ENCODE results near the gene CSNK2A2.

CSNK2A2 gene

DNA sequence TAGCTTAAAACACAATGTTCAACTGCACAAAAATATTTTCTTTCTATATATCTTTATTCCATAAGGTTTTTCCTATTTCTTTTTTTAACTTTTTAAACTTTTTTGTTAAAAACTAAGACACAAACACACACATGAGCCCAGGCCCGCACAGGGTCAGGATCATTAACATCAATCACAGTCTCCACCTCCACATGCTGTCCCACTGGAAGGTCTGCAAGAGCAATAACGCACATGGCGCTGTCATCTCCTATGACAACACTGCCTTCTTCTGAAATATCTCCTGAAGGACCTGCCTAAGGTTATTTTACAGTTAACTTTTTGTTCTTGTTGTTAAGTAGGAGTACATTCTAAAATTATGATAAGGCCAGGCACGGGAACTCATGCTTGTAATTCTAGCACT is 72.9 kb downstream of the CSNK2A2 start:
- no peak overlapping the region for H3K4me2 ChIP-seq (ENCODE audit: low read length)
- H4K5ac ChIP-seq (ENCODE audit: low read length), result no peak overlapping the region
- H3K36me3 ChIP-seq (ENCODE audit: control insufficient read depth, insufficient read depth, low read length), result no peaks in the 10 kb centered on the region
- H2BK15ac ChIP-seq (replicated peaks; ENCODE audit: low read depth), result no peak overlapping the region
- no peaks in the 10 kb centered on the region for H3K27me3 ChIP-seq (ENCODE audit: insufficient read depth, low read length, poor library complexity)
- no peak overlapping the region for H3K9ac ChIP-seq (ENCODE audit: low read length)
- H3K4me3 ChIP-seq (ENCODE audit: low read length), result no peak overlapping the region
- H3K27ac ChIP-seq (ENCODE audit: low read depth, low read length), result no peak overlapping the region
- no peak overlapping the region for H2BK120ac ChIP-seq (ENCODE audit: low read depth, low read length)
- no peak for DNase-seq
- H3K18ac ChIP-seq (ENCODE audit: low read length), result no peak overlapping the region
- no peak overlapping the region for H2BK5ac ChIP-seq (ENCODE audit: low read length)
- H2AK5ac ChIP-seq (ENCODE audit: low read length), result no peak overlapping the region
- peaks cover 64% of the 10 kb centered on the region for H3K79me2 ChIP-seq (ENCODE audit: control insufficient read depth, insufficient read depth, low read length)
- H3K4me1 ChIP-seq (ENCODE audit: control insufficient read depth, low read depth, low read length), result peaks cover 10% of the 10 kb centered on the region
- no peak overlapping the region for H4K8ac ChIP-seq (ENCODE audit: low read depth, low read length)
- WGBS (ENCODE audit: extremely low coverage, insufficient coverage, low lambda C conversion rate), result no CpG with 5 or more reads among the region's 4 CpGs
- H3K4ac ChIP-seq (ENCODE audit: low read depth, low read length), result no peak overlapping the region
- H3K79me1 ChIP-seq (ENCODE audit: low read length), result peaks cover 20% of the 10 kb centered on the region
- no peak overlapping the region for H3K56ac ChIP-seq (ENCODE audit: low read length)
- H3K23ac ChIP-seq (ENCODE audit: low read length), result no peak overlapping the region

GRCh38 chr16:58124601-58124915 is 73.3 kb downstream of the CSNK2A2 start:
- H3K23ac ChIP-seq (ENCODE audit: low read length), result no peak overlapping the region
- H2BK120ac ChIP-seq (ENCODE audit: low read depth, low read length), result no peak overlapping the region
- no peak for DNase-seq
- H3K4me3 ChIP-seq (ENCODE audit: low read length), result no peak overlapping the region
- no peak overlapping the region for H3K18ac ChIP-seq (ENCODE audit: low read length)
- H2BK5ac ChIP-seq (ENCODE audit: low read length), result no peak overlapping the region
- no peak overlapping the region for H4K5ac ChIP-seq (ENCODE audit: low read length)
- H2AK5ac ChIP-seq (ENCODE audit: low read length), result no peak overlapping the region
- no peak overlapping the region for H3K56ac ChIP-seq (ENCODE audit: low read length)
- H3K79me1 ChIP-seq (ENCODE audit: low read length), result peaks cover 20% of the 10 kb centered on the region
- no peak overlapping the region for H3K4me2 ChIP-seq (ENCODE audit: low read length)
- no peak overlapping the region for H2BK15ac ChIP-seq (replicated peaks; ENCODE audit: low read depth)
- peaks cover 10% of the 10 kb centered on the region for H3K4me1 ChIP-seq (ENCODE audit: control insufficient read depth, low read depth, low read length)
- no peak overlapping the region for H3K27ac ChIP-seq (ENCODE audit: low read depth, low read length)
- no peak overlapping the region for H4K8ac ChIP-seq (ENCODE audit: low read depth, low read length)
- no peak overlapping the region for H3K9ac ChIP-seq (ENCODE audit: low read length)
- H3K27me3 ChIP-seq (ENCODE audit: insufficient read depth, low read length, poor library complexity), result no peaks in the 10 kb centered on the region
- H3K79me2 ChIP-seq (ENCODE audit: control insufficient read depth, insufficient read depth, low read length), result peaks cover 67% of the 10 kb centered on the region
- H3K36me3 ChIP-seq (ENCODE audit: control insufficient read depth, insufficient read depth, low read length), result no peaks in the 10 kb centered on the region
- no peak overlapping the region for H3K4ac ChIP-seq (ENCODE audit: low read depth, low read length)
- no CpG with 5 or more reads among the region's 1 CpG for WGBS (ENCODE audit: extremely low coverage, insufficient coverage, low lambda C conversion rate)

- Histone ChIP-seq H2BK15ac (replicated peaks; ENCODE audit: low read depth) (no peak overlapping the region), H3K9ac (ENCODE audit: low read length) (no peak overlapping the region), H3K27ac (ENCODE audit: low read depth, low read length) (no peak overlapping the region), H3K23ac (ENCODE audit: low read length) (no peak overlapping the region), H3K4ac (ENCODE audit: low read depth, low read length) (no peak overlapping the region), H4K5ac (ENCODE audit: low read length) (no peak overlapping the region), H3K27me3 (ENCODE audit: insufficient read depth, low read length, poor library complexity) (no peaks in the 10 kb centered on the region), H2BK5ac (ENCODE audit: low read length) (no peak overlapping the region), H2AK5ac (ENCODE audit: low read length) (no peak overlapping the region), H4K8ac (ENCODE audit: low read depth, low read length) (no peak overlapping the region), H3K36me3 (ENCODE audit: control insufficient read depth, insufficient read depth, low read length) (no peaks in the 10 kb centered on the region), H2BK120ac (ENCODE audit: low read depth, low read length) (no peak overlapping the region), H3K56ac (ENCODE audit: low read length) (no peak overlapping the region), H3K4me1 (ENCODE audit: control insufficient read depth, low read depth, low read length) (peaks cover 10% of the 10 kb centered on the region), H3K79me2 (ENCODE audit: control insufficient read depth, insufficient read depth, low read length) (peaks cover 72% of the 10 kb centered on the region), H3K4me3 (ENCODE audit: low read length) (no peak overlapping the region), H3K18ac (ENCODE audit: low read length) (no peak overlapping the region), H3K79me1 (ENCODE audit: low read length) (peaks cover 25% of the 10 kb centered on the region), H3K4me2 (ENCODE audit: low read length) (no peak overlapping the region)
- DNase-seq, result no peak
- WGBS (ENCODE audit: extremely low coverage, insufficient coverage, low lambda C conversion rate), result no CpG with 5 or more reads among the region's 8 CpGs
Measured at GRCh38 chr16:58123896-58124600, 73.9 kb downstream of the CSNK2A2 start.

DNA sequence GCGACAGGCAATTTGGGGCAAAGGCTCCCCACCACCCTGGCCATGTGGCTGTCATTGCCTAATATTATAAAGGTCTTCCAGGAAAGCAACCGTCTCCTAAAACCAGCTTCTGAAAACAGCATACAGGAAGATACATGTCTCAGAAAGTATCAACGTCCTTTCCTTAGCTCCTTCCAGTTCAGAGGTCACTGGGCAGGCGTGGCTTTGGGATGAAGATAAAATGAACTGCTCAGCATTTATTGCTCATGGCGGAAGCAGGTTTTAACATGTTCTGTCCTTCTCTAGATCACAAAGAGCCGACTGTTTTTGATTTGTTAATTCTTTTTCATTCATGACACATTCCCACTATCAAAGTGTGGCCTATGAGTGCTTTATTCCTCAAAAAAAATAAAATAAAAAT is 76.8 kb downstream of the CSNK2A2 start:
- no peak overlapping the region for H2BK120ac ChIP-seq (ENCODE audit: low read depth, low read length)
- peaks cover 65% of the 10 kb centered on the region for H3K79me2 ChIP-seq (ENCODE audit: control insufficient read depth, insufficient read depth, low read length)
- H3K56ac ChIP-seq (ENCODE audit: low read length), result no peak overlapping the region
- H3K18ac ChIP-seq (ENCODE audit: low read length), result no peak overlapping the region
- no CpG with 5 or more reads among the region's 6 CpGs for WGBS (ENCODE audit: extremely low coverage, insufficient coverage, low lambda C conversion rate)
- no peak overlapping the region for H2BK5ac ChIP-seq (ENCODE audit: low read length)
- H3K4me1 ChIP-seq (ENCODE audit: control insufficient read depth, low read depth, low read length), result no peaks in the 10 kb centered on the region
- H3K23ac ChIP-seq (ENCODE audit: low read length), result no peak overlapping the region
- no peak overlapping the region for H3K4ac ChIP-seq (ENCODE audit: low read depth, low read length)
- no peak overlapping the region for H3K4me3 ChIP-seq (ENCODE audit: low read length)
- no peak overlapping the region for H2AK5ac ChIP-seq (ENCODE audit: low read length)
- no peaks in the 10 kb centered on the region for H3K27me3 ChIP-seq (ENCODE audit: insufficient read depth, low read length, poor library complexity)
- DNase-seq, result no peak
- H4K5ac ChIP-seq (ENCODE audit: low read length), result no peak overlapping the region
- H2BK15ac ChIP-seq (replicated peaks; ENCODE audit: low read depth), result no peak overlapping the region
- H4K8ac ChIP-seq (ENCODE audit: low read depth, low read length), result no peak overlapping the region
- H3K36me3 ChIP-seq (ENCODE audit: control insufficient read depth, insufficient read depth, low read length), result no peaks in the 10 kb centered on the region
- H3K9ac ChIP-seq (ENCODE audit: low read length), result no peak overlapping the region
- no peak overlapping the region for H3K27ac ChIP-seq (ENCODE audit: low read depth, low read length)
- H3K4me2 ChIP-seq (ENCODE audit: low read length), result no peak overlapping the region
- H3K79me1 ChIP-seq (ENCODE audit: low read length), result peaks cover 24% of the 10 kb centered on the region

GRCh38 chr16:58120234-58120633 is 77.7 kb downstream of the CSNK2A2 start:
- Histone ChIP-seq H3K36me3 (ENCODE audit: control insufficient read depth, insufficient read depth, low read length) (peaks cover 3% of the 10 kb centered on the region), H4K5ac (ENCODE audit: low read length) (no peak overlapping the region), H3K27me3 (ENCODE audit: insufficient read depth, low read length, poor library complexity) (no peaks in the 10 kb centered on the region), H3K79me1 (ENCODE audit: low read length) (peaks cover 21% of the 10 kb centered on the region), H2BK5ac (ENCODE audit: low read length) (no peak overlapping the region), H2BK15ac (replicated peaks; ENCODE audit: low read depth) (no peak overlapping the region), H3K9ac (ENCODE audit: low read length) (no peak overlapping the region), H4K8ac (ENCODE audit: low read depth, low read length) (no peak overlapping the region), H3K4me3 (ENCODE audit: low read length) (no peak overlapping the region), H3K4me1 (ENCODE audit: control insufficient read depth, low read depth, low read length) (no peaks in the 10 kb centered on the region), H2BK120ac (ENCODE audit: low read depth, low read length) (no peak overlapping the region), H3K79me2 (ENCODE audit: control insufficient read depth, insufficient read depth, low read length) (peaks cover 56% of the 10 kb centered on the region), H2AK5ac (ENCODE audit: low read length) (no peak overlapping the region), H3K18ac (ENCODE audit: low read length) (no peak overlapping the region), H3K56ac (ENCODE audit: low read length) (no peak overlapping the region), H3K4me2 (ENCODE audit: low read length) (no peak overlapping the region), H3K4ac (ENCODE audit: low read depth, low read length) (no peak overlapping the region), H3K23ac (ENCODE audit: low read length) (no peak overlapping the region), H3K27ac (ENCODE audit: low read depth, low read length) (no peak overlapping the region)
- no peak for DNase-seq
- WGBS (ENCODE audit: extremely low coverage, insufficient coverage, low lambda C conversion rate), result 100% methylated on average over 1 of the region's 3 CpGs

DNA sequence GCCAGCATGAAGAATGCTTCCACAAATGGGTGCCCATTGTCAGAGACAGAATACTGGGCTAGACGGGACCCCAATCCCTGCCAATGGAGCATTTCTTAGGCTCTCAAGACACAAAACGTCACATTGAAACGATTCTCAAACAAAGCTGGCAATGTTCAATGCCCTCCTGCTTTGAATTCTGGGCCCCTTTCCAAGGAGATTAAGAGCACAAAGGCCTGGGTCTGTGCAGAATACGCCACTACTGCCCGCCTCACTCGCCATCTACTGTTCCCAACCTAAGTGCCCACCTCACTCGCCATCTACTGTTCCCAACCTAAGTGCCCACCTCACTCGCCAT is 78.4 kb downstream of the CSNK2A2 start:
- H4K5ac ChIP-seq (ENCODE audit: low read length), result no peak overlapping the region
- H3K79me1 ChIP-seq (ENCODE audit: low read length), result peaks cover 19% of the 10 kb centered on the region
- H2BK5ac ChIP-seq (ENCODE audit: low read length), result no peak overlapping the region
- no peak overlapping the region for H2BK15ac ChIP-seq (replicated peaks; ENCODE audit: low read depth)
- H3K56ac ChIP-seq (ENCODE audit: low read length), result no peak overlapping the region
- H3K4ac ChIP-seq (ENCODE audit: low read depth, low read length), result no peak overlapping the region
- H3K27ac ChIP-seq (ENCODE audit: low read depth, low read length), result no peak overlapping the region
- no peak overlapping the region for H3K4me3 ChIP-seq (ENCODE audit: low read length)
- no peak overlapping the region for H2BK120ac ChIP-seq (ENCODE audit: low read depth, low read length)
- peaks cover 6% of the 10 kb centered on the region for H3K36me3 ChIP-seq (ENCODE audit: control insufficient read depth, insufficient read depth, low read length)
- DNase-seq, result no peak
- H3K18ac ChIP-seq (ENCODE audit: low read length), result no peak overlapping the region
- no peak overlapping the region for H3K9ac ChIP-seq (ENCODE audit: low read length)
- H2AK5ac ChIP-seq (ENCODE audit: low read length), result no peak overlapping the region
- H3K4me2 ChIP-seq (ENCODE audit: low read length), result no peak overlapping the region
- peaks cover 51% of the 10 kb centered on the region for H3K79me2 ChIP-seq (ENCODE audit: control insufficient read depth, insufficient read depth, low read length)
- no CpG with 5 or more reads among the region's 8 CpGs for WGBS (ENCODE audit: extremely low coverage, insufficient coverage, low lambda C conversion rate)
- H4K8ac ChIP-seq (ENCODE audit: low read depth, low read length), result no peak overlapping the region
- no peaks in the 10 kb centered on the region for H3K4me1 ChIP-seq (ENCODE audit: control insufficient read depth, low read depth, low read length)
- H3K23ac ChIP-seq (ENCODE audit: low read length), result no peak overlapping the region
- no peaks in the 10 kb centered on the region for H3K27me3 ChIP-seq (ENCODE audit: insufficient read depth, low read length, poor library complexity)
